Measurements from ENCODE around the gene AGO3.

DNA sequence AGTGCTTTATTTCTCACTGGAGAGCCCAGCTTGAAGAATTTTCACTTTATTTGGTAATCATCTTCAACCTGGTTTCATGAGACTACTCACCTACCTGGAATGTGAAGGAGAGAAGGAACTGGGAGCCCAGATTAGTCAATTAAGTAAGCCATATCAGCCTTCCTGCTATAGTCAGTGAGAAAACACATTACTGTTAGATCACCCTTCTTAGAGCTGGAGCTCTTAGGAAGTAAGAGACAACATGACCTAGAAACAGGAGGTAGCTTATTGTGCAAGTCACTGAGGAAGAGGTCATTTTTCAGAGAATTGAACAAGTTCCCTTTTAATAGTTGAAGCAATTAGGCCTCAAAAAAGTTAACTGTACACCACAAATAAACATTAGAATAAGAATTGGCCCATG lies 103.8 kb downstream of the AGO3 start:
- no peak for TF ChIP-seq CTCF (IDR thresholded peaks at IDR 0.05; ENCODE audit: low read length)
- no peak for TF ChIP-seq EZH2 (IDR thresholded peaks at IDR 0.05; ENCODE audit: borderline replicate concordance, low read length)
